SIG-M5 treated with dmso at 0.1 percent for 504 hours (cell line): ENCODE results near the gene NAV3.
"Not testable (repeated sequence)": the region's sequence is repeated elsewhere in the genome, so short reads cannot be mapped to it uniquely, and the experiment has no call there.

Experiments
- DNase-seq: peaks from one replicate; lab custom pipeline; 2025; ENCODE audit not compliant: unreplicated experiment; lab: John Stamatoyannopoulos, UW

NAV3 gene

GRCh38 chr12:78239544-78239943 lies 408.9 kb downstream of the NAV3 start:
- DNase-seq: no peak

DNA sequence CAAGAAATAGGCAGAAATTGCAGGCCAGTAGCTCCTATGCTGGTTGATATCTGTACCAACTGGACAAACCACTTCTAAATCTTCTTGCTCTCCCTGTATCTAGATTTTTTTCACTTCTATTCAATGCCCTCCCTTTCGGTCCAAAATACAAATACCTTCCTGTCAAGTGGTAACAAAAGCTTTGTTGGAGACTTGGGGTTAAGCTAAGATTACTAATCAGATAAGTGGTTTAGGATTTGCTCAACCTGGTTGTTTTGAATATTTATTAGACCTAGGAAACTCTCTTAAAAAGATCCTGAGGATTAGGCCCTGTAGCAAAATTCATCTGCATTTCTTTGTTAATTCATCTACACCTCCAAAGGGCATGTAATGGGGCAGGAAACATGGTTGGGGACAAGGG lies 410.1 kb downstream of the NAV3 start:
- DNase-seq: peak; percentile 10

DNA sequence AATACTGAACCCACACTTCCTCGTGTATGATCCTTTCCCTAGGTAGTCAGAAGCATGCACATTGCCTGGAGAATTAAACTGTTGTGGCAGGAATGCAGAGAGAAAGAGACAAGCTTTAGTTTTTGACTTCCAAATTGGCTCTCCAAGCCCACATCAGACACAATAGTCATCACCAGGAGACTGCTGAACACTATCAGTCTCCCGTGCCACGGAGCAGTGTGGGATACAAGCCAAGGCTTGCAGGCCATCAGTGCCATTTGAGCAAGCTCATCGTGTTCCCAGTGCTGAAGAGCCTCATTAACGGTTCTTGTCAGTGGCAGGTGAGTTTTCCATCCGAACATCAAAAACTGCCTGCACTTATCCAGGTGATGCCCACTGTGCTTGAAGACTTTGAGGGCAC lies 410.8 kb downstream of the NAV3 start:
- no peak for DNase-seq

DNA sequence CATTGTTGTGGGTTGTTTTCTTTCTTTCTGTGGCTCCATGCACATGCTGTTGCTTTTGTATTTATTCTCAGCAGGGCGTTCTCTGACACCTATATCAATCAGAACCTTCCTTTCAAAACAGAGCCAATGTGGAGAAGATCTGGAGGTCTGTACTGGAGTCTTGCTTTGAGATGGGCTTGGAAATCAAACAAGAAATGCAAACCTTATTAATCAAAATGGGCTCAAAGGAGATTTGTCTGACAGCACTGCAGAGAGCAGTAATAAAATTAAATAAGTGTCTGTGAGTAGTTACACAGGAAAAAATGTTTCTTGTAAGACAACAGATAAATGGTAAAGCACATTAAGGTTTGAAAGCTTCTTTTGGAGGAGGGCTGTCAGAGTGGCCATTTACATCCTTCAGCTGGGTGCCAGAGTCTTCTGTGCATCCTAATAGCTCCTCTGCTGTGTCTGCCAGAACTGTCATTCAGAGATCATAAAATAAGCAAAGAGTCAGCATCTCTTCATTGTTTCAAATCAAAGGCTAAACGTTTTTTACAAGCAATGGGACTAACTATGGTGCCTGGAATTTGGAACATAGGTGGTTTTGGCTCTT lies 414.3 kb downstream of the NAV3 start:
- no peak for DNase-seq

DNA sequence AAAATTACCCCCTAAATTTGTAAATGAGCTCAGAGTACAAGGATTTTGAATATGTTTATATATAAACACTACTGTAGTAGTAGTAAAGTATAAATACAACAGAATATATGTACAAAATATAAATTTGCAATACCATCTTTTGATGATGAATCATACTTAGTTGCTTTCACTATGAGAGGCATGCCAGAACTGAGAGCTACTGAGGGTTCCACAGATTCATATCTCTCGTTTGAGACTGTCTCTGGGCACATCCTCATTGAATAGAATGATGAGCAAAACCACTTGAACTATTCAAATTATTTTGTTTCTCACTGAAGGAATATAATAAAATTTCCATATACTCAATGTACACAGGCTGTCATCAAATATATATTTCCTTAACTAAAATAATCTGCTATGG lies 417.6 kb downstream of the NAV3 start:
- DNase-seq: no peak

- DNase-seq: no peak
These were observed 418.9 kb downstream of the NAV3 start for GRCh38 chr12:78249578-78249977.

GRCh38 chr12:78257662-78258061 lies 427.0 kb downstream of the NAV3 start:
- DNase-seq: not testable (repeated sequence)

- no peak for DNase-seq
These were observed 430.3 kb downstream of the NAV3 start for GRCh38 chr12:78260976-78261375.

GRCh38 chr12:78261901-78262300 lies 431.2 kb downstream of the NAV3 start:
- no peak for DNase-seq
